Stimulated activated CD8-positive, alpha-beta memory T cell treated with anti-CD3 and anti-CD28 coated beads, Interleukin-15, amount 100 ng/mL, for 24 hours (primary cell): ENCODE data around the gene POC1A.
A peak's percentile ranks its signal among the peaks of the same experiment; 100 is the strongest.

Source experiments
- DNase-seq: peaks from one replicate; pipeline ENCODE4 v3.0.0-alpha.2; 2020; ENCODE audit warnings: low read depth

The POC1A gene

GRCh38 chr3:52063026-52063723, 91.0 kb downstream of the POC1A start:
- DNase-seq: no peak

GRCh38 chr3:52062505-52062904, 91.7 kb downstream of the POC1A start:
- DNase-seq: no peak

- DNase-seq: no peak
Observed at GRCh38 chr3:52061121-52061910, 92.9 kb downstream of the POC1A start.

GRCh38 chr3:52059781-52060180, 94.4 kb downstream of the POC1A start:
- no peak for DNase-seq

GRCh38 chr3:52057812-52058495, 96.3 kb downstream of the POC1A start:
- no peak for DNase-seq

- DNase-seq: peak; percentile 94
Observed at GRCh38 chr3:52056968-52057811, 97.0 kb downstream of the POC1A start.

DNA sequence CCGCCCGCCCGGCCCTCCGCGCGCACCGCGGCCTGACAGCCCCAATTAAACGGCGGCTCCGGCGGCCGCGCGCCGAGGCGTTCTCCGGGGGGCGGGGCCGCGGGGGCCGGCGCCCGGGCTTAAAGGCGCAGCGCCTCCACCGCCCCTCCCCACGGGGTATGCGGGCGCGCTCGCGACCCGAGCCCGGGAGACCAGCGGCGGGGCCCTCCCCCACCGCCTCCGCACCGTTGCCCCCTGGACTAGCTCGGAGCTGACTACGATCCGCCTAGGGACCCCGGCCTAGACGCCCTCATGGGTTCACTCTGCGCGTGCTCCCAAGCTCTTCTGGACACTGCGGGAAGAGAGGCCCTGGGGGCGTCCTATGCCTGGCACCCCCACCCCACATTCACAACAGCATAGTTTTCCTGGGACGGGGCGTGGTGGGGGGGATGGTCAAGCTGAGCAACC, 97.7 kb downstream of the POC1A start, which contains the start of gene DUSP7:
Gene DUSP7, minus strand, starts transcription at position 51 of the 447 bp plus-strand sequence. CDS start 205 bp downstream, outside the sequence.
- peak; percentile 46 for DNase-seq

GRCh38 chr3:52055537-52056351, 98.5 kb downstream of the POC1A start:
- no peak for DNase-seq

GRCh38 chr3:52054661-52055511, 99.3 kb downstream of the POC1A start:
- no peak for DNase-seq

DNA sequence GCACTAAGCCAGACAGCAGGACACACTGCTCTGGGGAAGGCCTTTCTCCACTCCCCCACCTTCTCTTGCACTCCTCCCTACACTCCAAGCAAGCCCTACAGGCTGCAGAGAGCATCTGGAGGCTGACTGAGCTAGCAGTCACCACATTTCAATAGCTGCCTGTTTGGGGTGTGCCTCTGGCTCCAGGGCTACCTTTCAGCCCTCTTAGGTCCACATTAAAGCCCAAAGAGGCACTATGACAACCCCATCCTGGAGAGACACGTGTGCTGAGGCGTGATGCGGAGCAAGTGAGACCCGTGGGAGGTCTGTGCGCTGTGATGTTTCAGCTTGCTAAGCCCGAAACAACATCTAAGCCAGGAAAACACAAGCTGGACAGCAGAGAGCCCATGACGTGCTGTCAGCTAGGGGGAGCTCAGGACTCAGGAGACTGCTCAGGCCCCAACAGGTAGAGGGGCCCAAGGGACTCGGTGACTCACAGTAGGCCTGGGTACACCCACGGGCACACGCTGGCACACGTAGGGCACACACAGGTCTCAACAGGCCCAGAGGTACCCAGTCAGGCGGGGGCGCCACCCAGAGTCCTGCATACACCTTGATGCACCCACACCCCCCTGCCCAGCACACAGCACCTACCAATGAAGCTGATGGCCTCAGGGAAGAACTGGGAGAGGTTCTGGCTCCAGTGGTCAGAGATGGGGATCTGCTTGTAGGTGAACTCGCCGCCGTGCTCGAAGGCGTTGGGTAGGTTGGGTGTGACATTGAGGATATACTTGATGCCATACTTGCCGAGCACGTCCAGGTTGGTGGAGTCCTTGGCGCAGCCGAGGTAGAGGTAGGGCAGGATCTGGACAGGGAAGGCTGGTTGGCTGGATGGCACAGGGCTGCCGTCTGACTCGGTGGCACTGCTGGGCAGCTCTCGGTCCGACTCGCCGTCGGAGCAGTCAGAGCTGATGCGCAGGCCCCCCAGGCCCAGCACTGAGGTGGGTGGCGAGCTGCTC, 100.6 kb downstream of the POC1A start:
- DNase-seq: no peak

DNA sequence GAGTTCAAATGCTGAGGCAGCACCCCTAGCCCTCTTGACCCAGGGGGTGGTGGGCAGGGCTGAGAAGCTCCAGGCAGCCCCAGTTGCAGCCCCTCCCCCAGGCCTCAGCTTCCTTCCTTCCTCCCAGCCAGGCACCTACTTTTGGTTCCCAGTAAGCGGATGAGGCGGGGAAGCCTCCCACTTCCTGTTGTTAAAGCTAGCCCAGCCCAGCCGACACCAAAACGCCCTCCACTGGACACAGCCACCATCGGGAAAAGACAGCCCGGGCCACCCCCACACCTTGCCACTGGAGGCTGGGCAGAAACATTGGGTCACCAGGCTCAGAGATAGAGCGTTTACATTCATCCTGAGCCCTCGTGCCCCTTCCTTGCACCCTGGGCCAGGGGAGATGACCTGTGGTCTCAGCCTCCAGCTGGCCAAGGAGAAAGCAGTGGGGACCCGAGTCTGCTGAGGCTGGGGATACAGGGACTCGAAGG, 101.4 kb downstream of the POC1A start:
- no peak for DNase-seq

- no peak for DNase-seq
Observed at GRCh38 chr3:52051444-52051843, 102.8 kb downstream of the POC1A start.

- DNase-seq: no peak
Observed at GRCh38 chr3:52050571-52050970, 103.7 kb downstream of the POC1A start.

DNA sequence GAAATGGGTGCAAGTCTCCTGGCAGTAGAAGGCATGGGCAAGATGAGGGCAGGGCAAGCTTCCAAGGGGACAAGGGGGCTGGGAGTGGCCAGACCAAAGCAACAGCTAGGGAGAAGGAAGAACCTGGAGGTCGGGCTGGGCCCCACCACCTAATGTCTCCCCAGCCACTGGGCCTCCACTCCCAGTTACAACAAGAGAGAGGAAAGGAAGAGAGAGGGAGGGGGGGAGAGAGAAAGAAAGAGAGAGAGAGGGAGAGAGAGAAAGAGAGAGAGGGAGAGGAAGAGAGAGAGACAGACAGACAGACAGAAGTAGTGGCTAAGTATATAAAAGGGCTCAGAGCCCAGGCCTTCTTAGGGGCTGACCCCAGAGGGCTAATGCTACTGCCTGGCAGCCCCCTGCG, 104.7 kb downstream of the POC1A start:
- no peak for DNase-seq

DNA sequence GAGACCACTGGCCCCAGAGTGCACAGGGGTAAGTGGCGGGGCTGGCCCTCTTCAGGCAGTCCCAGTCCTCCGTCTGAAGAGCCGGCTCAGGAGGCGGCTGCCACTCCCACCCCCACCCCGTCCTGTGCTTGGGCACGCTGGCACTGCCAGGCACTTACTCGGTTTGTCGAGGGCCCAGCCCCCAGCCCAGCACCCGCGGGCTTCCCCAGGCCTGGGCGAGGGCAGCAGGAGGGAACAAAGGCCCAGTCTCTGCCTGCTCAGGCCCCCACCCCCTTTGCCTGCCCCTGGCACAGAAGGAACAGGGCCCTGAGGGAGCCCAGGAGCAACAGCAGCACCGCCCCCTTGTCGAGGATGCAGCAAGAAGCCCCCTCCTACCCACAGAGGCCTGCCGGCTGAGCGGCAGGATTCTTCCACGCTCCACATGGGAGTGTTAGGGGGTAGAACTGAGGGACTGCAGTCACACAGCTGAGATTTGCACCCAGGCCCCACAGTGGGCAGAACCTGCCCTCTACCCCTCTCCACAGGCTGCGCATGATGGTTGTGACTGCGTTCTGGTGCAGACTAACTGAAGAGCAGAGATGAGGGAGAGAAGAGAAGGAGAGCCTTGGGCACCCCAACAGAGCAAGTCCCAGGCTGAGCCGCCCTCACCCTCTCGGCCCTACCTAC, 106.8 kb downstream of the POC1A start:
- no peak for DNase-seq

DNA sequence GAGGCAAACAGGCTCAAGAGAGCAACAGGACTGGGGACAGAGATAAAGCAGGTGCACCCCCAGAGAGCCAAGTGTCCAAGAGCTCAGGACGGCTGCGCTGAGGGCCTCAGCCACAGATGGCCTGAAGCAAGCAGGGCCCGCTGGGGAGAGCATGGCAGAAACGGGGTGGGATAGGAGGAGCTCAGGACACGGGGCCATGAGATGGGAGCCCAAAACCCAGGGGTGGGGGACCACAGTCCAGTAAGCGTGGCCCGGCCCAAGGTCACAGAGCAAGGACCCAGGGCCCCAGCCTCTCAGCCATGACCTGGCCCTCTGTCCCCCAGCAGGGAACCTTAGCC, 107.4 kb downstream of the POC1A start:
- no peak for DNase-seq

DNA sequence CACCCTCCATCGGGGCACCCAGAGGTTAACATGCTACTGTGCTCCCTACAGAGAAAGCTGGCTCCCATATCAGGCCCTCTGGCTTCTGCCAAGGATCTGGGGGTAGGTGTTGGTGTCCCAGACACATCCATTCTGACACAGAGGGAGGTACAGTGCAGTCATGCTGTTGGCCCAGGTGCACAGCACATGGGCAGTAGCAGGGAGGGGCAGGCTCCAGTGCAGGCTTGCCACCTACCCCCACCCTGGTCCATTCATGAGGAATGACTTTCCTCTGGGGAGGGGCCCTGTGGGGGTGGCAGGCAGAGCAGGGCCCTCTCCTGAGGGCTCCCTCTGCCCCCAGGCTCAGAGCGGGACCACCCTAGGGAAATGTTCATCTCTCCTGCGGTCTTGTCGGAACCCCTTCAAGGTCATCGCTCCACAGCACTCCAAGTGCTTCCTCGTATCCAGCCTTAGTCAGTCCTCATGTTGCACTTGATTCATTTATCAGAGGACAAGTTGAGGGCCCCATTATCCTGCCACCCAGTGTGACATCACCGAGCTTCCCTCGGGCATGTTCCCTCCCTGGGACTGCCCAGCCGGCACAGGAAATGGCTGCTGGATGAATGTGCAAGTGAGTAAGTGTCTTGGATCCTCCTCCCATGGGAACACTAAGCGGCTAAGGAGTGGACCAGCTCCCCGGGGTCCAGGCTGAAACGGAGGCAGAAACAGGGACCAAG, 107.9 kb downstream of the POC1A start:
- DNase-seq: no peak
